ENCODE results near the gene GTF2IRD1.
"Not testable (repeated sequence)": the region's sequence is repeated elsewhere in the genome, so short reads cannot be mapped to it uniquely, and the experiment has no call there.

GTF2IRD1 gene

DNA sequence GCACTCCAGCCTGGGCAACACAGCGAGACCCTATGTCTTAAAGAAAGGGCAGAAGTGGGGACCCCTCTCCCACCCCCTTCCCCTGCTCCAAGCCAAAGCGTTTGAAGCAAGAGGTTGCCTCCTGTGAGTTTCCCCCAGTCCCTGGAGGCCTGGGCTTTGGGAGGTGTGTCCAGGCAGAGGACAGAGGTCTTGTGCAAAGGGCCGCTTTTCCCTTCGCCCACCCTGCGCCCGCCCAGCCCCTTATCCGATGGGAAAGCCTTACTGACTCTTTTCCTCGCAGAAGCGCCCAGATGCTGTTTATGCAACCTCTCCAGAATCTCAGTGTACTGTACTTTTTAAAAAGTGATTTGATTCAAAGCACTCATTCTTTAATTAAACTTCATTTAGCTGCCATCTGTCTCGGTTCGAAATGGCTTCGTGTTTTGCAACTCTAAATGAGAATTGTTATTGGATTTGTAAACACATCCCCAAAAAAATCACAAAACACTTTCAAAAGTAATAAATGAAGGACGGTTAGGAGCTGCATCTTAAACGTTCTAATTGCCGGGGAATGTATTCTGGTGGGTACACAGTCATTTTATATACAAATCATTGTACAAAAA, 153.3 kb downstream of the GTF2IRD1 start:
- no peak for DNase-seq

- DNase-seq = peak; percentile 51
Observed at GRCh38 chr7:74612015-74612829, 158.5 kb downstream of the GTF2IRD1 start.

- DNase-seq = no peak
Observed at GRCh38 chr7:74615933-74616780, 162.5 kb downstream of the GTF2IRD1 start.

GRCh38 chr7:74617180-74617744, 163.6 kb downstream of the GTF2IRD1 start:
- DNase-seq = peak; percentile 25

GRCh38 chr7:74619235-74619860, 165.6 kb downstream of the GTF2IRD1 start:
- DNase-seq = no peak

- no peak for DNase-seq
Observed at GRCh38 chr7:74622228-74622749, 168.6 kb downstream of the GTF2IRD1 start.

- no peak for DNase-seq
Observed at GRCh38 chr7:74623135-74623534, 169.4 kb downstream of the GTF2IRD1 start.

- peak; percentile 41 for DNase-seq
Observed at GRCh38 chr7:74625446-74625845, 171.7 kb downstream of the GTF2IRD1 start.

- peak; percentile 24 for DNase-seq
Observed at GRCh38 chr7:74627661-74628411, 174.1 kb downstream of the GTF2IRD1 start.

DNA sequence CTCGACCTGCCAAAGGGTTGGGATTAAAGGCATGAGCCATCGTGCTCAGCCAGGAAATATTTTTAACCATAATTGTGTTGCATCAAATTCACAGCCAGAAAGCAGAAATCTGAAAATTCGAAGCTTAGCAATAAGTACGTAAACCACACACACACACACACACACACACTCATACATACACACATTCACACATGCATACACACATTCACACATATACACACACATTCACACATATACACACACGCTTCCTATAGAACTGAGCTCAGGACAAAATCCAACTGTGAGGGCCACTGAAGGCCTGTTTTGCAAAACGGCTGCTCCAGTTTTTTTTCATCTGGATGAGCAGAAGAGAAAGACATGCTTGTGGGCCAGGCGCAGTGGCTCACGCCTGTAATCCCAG, 178.8 kb downstream of the GTF2IRD1 start:
- DNase-seq = no peak

GRCh38 chr7:74633451-74633921, 179.8 kb downstream of the GTF2IRD1 start:
- DNase-seq = no peak

- no peak for DNase-seq
Observed at GRCh38 chr7:74637745-74638144, 184.0 kb downstream of the GTF2IRD1 start.

GRCh38 chr7:74650055-74650454, 196.3 kb downstream of the GTF2IRD1 start:
- peak; percentile 24 for DNase-seq

- not testable (repeated sequence) for DNase-seq
Observed at GRCh38 chr7:74650493-74651132, 196.9 kb downstream of the GTF2IRD1 start.

DNA sequence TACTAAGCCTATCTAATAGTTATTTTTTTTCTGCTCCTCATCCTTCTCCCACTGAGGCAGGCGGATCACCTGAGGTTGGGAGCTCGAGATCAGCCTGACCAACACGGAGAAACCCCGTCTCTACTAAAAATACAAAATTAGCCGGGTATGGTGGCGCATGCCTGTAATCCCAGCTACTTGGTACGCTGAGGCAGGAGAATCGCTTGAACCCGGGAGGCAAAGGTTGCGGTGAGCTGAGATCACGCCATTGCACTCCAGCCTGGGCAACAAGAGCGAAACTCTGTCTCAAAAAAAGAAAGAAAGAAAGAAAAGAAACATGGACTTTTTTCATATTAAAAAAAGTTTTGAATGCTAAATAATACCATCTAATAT, 197.4 kb downstream of the GTF2IRD1 start:
- DNase-seq = not testable (repeated sequence)

All from midbrain (tissue), 1 donor.